Measurements from ENCODE around the gene NLRC5.

DNA sequence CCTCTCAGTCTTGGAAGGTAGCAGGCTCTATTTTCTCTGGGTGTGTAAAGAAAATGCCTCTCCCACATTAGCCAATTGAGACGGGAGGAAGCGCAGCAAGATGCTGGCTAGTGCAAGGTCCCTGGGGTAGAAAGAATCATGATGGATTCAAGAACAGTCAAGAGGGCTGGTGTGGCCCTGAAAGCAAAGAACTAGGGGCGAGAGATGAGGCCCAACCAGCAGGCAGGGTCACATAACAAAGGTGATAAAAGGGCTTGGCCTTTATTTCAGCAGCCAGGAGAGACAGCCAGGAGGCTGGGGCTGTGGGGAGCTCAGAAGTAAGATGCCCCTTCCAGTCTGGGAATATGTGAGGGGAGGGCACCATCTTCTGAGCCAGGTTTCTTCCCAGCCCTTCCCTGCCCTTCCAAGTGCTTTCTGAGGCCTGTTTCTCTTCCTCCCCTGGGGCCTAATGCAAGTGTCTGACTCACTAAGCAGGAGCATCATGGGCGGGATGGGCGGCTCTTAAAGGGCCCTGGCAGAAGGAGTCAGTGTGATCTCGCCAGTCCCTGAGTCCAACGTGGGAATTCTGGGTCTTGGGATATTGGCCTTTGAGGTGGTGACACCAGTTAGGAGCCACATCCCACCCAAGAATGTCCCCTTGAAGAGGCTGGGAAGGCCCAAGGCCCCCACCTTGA is 3.9 kb upstream of the NLRC5 start:
- TF ChIP-seq, protein P1, sequence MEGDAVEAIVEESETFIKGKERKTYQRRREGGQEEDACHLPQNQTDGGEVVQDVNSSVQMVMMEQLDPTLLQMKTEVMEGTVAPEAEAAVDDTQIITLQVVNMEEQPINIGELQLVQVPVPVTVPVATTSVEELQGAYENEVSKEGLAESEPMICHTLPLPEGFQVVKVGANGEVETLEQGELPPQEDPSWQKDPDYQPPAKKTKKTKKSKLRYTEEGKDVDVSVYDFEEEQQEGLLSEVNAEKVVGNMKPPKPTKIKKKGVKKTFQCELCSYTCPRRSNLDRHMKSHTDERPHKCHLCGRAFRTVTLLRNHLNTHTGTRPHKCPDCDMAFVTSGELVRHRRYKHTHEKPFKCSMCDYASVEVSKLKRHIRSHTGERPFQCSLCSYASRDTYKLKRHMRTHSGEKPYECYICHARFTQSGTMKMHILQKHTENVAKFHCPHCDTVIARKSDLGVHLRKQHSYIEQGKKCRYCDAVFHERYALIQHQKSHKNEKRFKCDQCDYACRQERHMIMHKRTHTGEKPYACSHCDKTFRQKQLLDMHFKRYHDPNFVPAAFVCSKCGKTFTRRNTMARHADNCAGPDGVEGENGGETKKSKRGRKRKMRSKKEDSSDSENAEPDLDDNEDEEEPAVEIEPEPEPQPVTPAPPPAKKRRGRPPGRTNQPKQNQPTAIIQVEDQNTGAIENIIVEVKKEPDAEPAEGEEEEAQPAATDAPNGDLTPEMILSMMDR (IDR thresholded peaks at IDR 0.05; ENCODE audit: low read length), result no peak
- TF ChIP-seq EZH2 (IDR thresholded peaks at IDR 0.05; ENCODE audit: borderline replicate concordance, low read length), result no peak

Measured in OCI-LY1 (cell line).